Stomach smooth muscle (tissue), 2 donors: ENCODE data around the gene CLCF1.

Source experiments
- H3K27ac ChIP-seq: one replicate; pipeline ENCODE4 v1.7.0; 2013; ENCODE audit warnings: mild to moderate bottlenecking, low read length, inconsistent platforms
- H3K27me3 ChIP-seq, 2 donors: one replicate each; pipeline ENCODE4 v1.7.0; 2013; ENCODE audit warnings: low read length in 2 of 2; ENCODE audit not compliant: insufficient read depth in 2 of 2, control insufficient read depth in 1 of 2
- H3K36me3 ChIP-seq, 2 donors: one replicate each; pipeline ENCODE4 v1.7.0; 2013; ENCODE audit warnings: low read length in 2 of 2; ENCODE audit not compliant: control insufficient read depth in 2 of 2, insufficient read depth in 2 of 2
- H3K4me1 ChIP-seq: one replicate; pipeline ENCODE4 v1.7.0; 2013; ENCODE audit warnings: low read length; ENCODE audit not compliant: control insufficient read depth, insufficient read depth
- H3K4me3 ChIP-seq, 2 donors: one replicate each; pipeline ENCODE4 v1.7.0; 2013; ENCODE audit warnings: low read length in 2 of 2
- H3K9ac ChIP-seq, 2 donors: one replicate each; pipeline ENCODE4 v1.7.0; 2013; ENCODE audit warnings: low read length in 2 of 2, mild to moderate bottlenecking in 1 of 2
- H3K9me3 ChIP-seq, 2 donors: one replicate each; pipeline ENCODE4 v1.7.0; 2013; ENCODE audit warnings: low read length in 2 of 2; ENCODE audit not compliant: control insufficient read depth in 2 of 2
- donor health status: healthy.
- donor health status: Pancreatic carcinoma.

CLCF1 gene

DNA sequence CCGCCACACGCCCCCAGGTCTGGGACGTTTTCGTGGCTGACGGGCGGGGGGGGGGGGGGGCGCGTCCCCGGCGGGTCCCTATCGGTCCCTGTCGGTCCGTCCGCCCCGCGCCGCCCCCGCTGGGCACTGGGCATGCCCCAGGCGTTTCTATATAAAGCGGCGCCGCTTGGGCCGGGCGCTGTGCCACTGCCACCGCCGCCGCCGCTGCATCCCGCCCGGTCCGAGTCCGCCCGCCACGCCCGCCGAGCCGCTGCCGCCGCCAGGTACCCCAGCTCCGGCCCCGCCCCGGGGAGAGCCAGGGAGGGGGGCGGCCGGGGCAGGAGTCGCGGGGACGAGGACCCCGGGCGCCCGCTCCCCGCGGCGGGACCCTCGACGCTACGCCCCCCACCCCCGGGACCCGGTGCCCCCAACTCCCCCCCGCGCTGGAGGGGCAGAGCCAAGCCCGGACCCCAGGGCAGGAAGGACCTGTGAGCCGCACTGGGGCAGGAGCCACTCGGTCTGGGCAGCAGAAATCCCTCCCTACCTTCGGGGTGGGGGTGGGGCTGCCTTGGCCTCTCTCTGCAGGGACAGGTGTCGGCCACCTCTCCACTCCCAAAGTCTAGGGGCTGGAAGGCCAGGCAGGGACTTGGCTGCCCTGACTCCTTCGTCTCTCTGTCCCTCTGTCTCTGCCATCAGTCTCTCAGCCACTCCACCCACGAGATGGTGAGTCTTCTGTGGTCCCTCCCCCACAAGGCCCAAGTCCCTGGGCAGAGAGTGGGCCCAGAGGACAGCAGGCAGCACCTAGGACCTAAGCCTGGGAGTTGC is 42.3 kb upstream of the CLCF1 start, which contains the start of gene CARNS1:
CARNS1 (plus strand) TSS at position 178 of the 804 bp plus-strand sequence; CDS start at position 700, 522 bp downstream.
- H3K27me3 ChIP-seq: peaks cover 8 to 10% of the 10 kb centered on the region in 2 donors
- H3K27ac ChIP-seq: no peak within 1 kb of the TSS
- H3K4me3 ChIP-seq: peak within 1 kb of the TSS in 1 of 2 donors; percentile 65
- peaks cover 25% of the 10 kb centered on the region for H3K4me1 ChIP-seq
- H3K36me3 ChIP-seq: no peaks in the 10 kb centered on the region
- no peaks in the 10 kb centered on the region for H3K9me3 ChIP-seq
- peak within 1 kb of the TSS in 1 of 2 donors; percentile 29 for H3K9ac ChIP-seq

DNA sequence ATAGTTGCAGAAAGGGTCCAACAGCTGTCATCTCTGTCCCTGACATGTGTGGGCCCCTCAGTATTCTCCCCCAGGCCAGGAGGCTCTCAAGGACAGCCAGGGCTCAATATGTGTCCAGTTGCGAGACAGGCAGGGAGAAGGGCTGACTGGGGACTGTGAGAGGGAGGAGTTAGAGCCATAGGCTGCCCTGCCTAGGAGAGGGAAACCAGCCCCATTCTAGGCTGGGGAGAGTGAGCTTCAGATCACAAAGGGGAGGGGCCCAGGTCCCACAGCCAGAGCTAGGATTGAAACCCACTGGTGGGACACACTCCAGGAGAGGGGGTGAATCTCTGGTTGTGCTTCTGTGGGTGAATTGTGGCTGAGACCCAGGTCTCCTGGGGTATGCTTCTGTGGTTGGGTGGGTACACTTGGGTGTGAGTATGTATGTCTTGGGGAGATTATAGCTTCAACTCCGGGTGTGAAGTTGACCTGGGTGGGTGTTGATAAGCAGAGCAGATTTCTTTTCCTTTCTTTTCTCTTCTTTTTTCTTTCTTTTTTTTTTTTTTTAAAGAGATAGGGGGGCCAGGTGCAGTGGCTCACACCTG is 40.0 kb upstream of the CLCF1 start:
- Histone ChIP-seq H3K9ac (no peak overlapping the region), H3K4me1 (peaks cover 13% of the 10 kb centered on the region), H3K27ac (no peak overlapping the region), H3K4me3 (no peak overlapping the region), H3K9me3 (no peaks in the 10 kb centered on the region), H3K36me3 (no peaks in the 10 kb centered on the region), H3K27me3 (peaks cover 22 to 34% of the 10 kb centered on the region in 2 donors)

DNA sequence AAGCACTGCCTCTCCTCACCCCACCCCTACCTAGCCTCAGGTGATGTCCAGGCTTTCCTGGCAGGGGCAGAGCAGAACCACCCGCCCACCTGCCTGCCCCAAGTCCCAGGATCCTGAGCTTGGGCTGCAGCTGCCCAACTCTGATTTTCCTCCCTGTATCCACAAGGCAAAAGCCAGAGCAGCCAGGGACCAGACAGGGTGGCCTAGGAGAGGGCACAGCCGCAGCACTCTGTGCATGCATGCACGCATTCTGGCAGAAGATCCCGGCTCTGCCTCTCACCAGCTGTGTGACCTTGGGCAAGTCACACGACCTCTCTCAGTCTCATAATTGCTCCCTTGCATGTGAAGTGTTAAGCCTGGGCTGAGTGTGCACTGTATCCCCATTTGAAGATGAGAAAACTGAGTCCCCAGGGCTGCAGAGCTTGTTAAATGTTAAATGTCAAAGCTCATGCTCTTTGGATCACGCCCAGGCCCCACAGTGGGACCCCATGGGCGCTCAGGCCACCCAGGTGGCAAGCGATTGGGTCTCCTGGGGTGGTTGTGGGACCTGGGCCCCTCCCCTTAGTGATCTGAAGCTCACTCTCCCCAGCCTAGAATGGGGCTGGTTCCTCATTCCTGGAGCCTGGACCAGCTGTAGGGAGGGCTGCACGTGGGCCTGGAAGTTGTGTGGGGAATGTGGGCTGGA is 39.2 kb upstream of the CLCF1 start:
- Histone ChIP-seq H3K27me3 (peaks cover 29 to 41% of the 10 kb centered on the region in 2 donors), H3K4me1 (peaks cover 13% of the 10 kb centered on the region), H3K9ac (no peak overlapping the region), H3K36me3 (no peaks in the 10 kb centered on the region), H3K27ac (no peak overlapping the region), H3K4me3 (no peak overlapping the region), H3K9me3 (no peaks in the 10 kb centered on the region)

DNA sequence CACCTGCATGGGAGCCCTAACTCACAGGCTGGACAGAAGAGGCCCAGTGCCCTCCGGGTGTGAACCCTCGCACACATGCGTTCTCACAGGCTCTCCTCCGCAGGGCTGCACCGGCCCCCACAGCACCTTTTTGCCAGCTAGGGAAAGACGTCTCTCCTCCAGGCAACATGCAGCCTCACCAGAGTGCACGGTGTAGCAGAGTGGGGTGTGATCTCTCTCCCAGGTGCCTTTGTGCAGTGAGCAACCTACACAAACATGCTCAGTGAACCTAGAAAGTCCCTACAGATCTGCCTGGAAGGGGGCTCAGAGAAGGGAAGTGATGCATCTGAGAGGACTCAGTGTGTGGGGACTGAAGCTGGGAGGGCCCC is 38.4 kb upstream of the CLCF1 start:
- Histone ChIP-seq H3K27ac (no peak overlapping the region), H3K36me3 (no peaks in the 10 kb centered on the region), H3K4me1 (peaks cover 10% of the 10 kb centered on the region), H3K9ac (no peak overlapping the region), H3K27me3 (peaks cover 32 to 48% of the 10 kb centered on the region in 2 donors), H3K9me3 (no peaks in the 10 kb centered on the region), H3K4me3 (no peak overlapping the region)

DNA sequence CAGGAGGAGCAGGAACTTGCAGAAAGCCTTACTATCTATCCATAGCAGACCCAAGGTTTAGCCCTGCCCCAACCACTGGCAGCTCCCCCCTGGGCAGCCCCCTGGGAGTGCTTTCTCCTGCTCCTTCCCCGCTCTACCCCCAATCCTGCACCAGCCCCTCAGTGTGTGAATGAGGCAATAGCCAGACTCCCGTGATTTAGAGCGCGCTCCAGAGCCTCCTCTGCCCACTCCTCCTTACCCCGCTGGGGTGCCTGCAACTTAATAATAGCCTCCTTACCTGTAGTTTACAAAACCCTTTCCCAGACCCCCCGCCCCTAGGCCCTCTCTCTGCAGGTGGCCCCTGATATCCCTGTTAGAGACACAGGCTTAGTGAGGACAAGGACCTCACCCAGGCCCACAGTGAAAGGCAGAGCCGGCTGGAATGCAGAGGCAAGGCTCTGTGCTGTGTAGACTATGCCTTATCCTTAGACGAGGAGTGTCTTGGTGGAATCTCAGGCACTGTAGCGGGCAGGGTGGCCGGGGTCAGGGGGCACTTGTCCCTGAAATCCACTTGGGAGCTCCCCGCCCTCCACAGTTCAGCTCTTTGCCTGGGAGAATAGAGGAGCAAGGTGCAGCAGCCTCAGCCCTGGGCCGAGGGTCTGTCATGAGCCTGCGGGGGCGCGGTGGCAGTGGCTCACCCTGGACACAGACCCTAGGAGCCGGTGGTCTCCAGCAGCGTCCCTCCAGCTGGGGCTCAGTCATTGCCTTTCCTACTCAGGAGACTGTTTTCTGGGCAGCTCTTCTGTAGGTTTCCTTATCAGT is 37.8 kb upstream of the CLCF1 start:
- H3K27me3 ChIP-seq: peaks cover 36 to 51% of the 10 kb centered on the region in 2 donors
- no peak overlapping the region for H3K4me3 ChIP-seq
- no peak overlapping the region for H3K9ac ChIP-seq
- H3K9me3 ChIP-seq: no peaks in the 10 kb centered on the region
- no peaks in the 10 kb centered on the region for H3K36me3 ChIP-seq
- peaks cover 4% of the 10 kb centered on the region for H3K4me1 ChIP-seq
- H3K27ac ChIP-seq: no peak overlapping the region

DNA sequence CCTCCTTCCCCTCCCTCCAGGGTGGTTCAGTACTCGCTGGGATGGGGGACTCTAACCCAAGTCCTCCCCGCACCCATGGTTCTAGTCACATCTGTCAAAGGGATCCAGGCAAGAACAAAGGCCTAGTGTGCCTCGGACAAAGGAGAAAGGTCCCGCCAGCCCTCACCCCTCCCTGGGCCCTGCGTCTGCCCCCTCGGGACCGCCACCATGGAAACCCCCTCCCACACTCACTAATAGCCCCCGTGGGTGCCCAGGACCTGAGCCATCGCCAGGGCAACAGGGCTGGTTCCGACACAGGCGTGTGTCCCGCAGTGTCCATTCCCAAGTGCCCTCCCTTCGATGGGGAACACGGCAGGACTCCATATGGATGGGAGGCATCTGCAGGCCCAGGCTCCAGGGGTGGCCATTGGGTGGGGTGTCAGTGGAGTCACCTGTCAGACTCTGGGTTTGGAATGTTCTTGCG is 37.0 kb upstream of the CLCF1 start:
- H3K4me3 ChIP-seq: no peak overlapping the region
- H3K27me3 ChIP-seq: peaks cover 42 to 56% of the 10 kb centered on the region in 2 donors
- H3K36me3 ChIP-seq: no peaks in the 10 kb centered on the region
- no peaks in the 10 kb centered on the region for H3K9me3 ChIP-seq
- H3K4me1 ChIP-seq: no peaks in the 10 kb centered on the region
- H3K9ac ChIP-seq: no peak overlapping the region
- no peak overlapping the region for H3K27ac ChIP-seq

DNA sequence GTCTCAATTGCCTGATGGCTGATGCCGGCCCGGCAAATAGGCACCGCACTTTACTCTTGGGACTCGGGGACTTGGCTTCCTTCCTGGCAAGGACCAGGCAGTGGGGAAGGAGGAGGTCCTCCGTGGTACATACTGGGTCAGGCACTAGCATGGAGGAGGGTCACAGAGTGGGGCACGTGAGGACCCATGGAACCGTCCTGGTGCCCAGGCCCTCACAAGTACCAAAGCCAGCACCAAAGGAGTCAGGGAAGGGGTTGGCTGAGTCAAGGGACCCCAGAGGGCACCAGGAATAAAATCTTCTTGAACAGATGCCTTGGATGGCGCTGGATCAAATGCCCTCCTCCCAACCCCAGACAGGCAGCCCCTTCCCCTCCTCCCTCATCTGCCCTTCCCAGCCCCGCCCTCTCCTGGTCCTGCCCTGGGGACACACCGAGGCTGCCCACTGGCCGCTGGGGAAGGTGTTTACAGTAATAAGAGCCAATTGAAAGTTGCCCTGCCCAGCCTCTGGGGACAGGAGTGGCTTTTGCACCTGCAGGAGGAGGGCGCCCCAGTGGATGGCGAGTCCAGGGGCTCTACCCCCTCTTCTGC is 36.5 kb upstream of the CLCF1 start:
- H3K4me3 ChIP-seq: no peak overlapping the region
- H3K27ac ChIP-seq: no peak overlapping the region
- peaks cover 45 to 60% of the 10 kb centered on the region in 2 donors for H3K27me3 ChIP-seq
- no peaks in the 10 kb centered on the region for H3K9me3 ChIP-seq
- H3K4me1 ChIP-seq: no peaks in the 10 kb centered on the region
- H3K36me3 ChIP-seq: no peaks in the 10 kb centered on the region
- no peak overlapping the region for H3K9ac ChIP-seq

DNA sequence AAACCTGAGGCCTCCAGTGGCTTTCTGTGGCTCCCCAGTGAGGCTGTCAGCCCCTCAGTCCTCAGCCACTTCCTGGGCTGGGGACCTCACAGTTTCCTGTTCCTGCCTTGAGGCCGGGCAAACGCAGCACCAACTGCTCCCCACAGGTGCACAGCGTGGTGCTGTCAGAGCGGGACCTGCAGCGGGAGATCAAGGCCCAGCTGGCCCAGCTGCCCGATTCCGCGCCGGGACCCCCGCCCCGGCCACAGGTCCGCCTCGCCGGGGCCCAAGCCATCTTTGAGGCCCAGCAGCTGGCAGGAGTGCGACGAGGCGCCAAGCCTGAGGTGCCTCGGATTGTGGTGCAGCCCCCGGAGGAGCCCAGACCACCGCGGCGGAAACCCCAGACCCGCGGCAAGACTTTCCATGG is 35.9 kb upstream of the CLCF1 start:
- Histone ChIP-seq H3K27ac (no peak overlapping the region), H3K9ac (no peak overlapping the region), H3K9me3 (no peaks in the 10 kb centered on the region), H3K36me3 (no peaks in the 10 kb centered on the region), H3K4me1 (no peaks in the 10 kb centered on the region), H3K27me3 (peaks cover 47 to 63% of the 10 kb centered on the region in 2 donors), H3K4me3 (no peak overlapping the region)

DNA sequence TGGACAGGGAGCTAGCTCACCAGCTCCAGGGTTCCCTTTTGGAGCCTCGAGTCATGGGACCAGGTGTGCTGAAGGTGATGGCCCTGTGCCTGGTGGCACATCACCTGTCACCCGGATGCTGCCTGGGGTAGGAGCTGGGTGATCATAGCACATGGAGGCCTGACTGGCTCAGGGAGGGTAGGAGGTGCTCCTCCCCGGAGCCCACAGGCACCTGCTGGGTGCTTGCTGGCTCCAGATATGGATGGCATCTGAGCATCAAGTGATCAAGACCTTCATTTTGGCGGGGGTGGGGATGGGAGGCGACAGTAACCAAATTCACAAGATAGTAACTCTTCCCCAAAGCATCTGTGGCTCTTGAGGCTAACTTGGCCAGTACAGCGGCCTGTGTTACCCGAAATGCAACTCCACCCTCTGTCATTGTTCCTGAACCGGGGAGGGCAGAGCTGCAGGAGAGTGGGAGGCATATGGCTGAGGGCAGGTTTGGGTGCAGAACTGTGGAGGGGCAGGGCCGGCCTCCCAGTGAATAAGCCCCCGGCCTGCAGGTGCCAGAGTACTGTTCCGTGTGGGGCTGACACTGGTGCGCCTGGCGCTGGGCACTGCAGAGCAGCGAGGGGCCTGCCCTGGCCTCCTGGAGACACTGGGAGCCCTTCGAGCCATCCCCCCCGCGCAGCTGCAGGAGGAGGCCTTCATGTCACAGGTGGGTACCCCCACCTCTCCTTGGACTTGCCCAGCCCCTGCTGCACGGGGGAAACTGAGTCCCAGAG is 35.2 kb upstream of the CLCF1 start:
- Histone ChIP-seq H3K9ac (no peak overlapping the region), H3K9me3 (no peaks in the 10 kb centered on the region), H3K4me1 (no peaks in the 10 kb centered on the region), H3K27ac (no peak overlapping the region), H3K4me3 (no peak overlapping the region), H3K27me3 (peaks cover 47 to 63% of the 10 kb centered on the region in 2 donors), H3K36me3 (no peaks in the 10 kb centered on the region)
